ENCODE results near the gene GATD1. TPM values are rescaled to one million over a fixed set of nuclear protein-coding genes. Genes with fewer than 3 reads are reported as not detected.

Gene GATD1
- total and polyA plus RNA-seq, 9 of the 15 experiments (the other 6 are each of a cell fraction or from before 2014, with no cell fraction given), result 2.8 to 144 (median 36.9) TPM

- H3K27me3 ChIP-seq (ENCODE audit: control insufficient read depth in 2 of 2, insufficient read depth in 2 of 2, low read length in 2 of 2), result no peaks in the 10 kb centered on the region
- no peaks in the 10 kb centered on the region for H3K9me1 ChIP-seq (ENCODE audit: control insufficient read depth, insufficient read depth, low read length)
- H3K4me3 ChIP-seq, result peak overlapping the region; percentile 65
- ChIA-PET POLR2A (interaction anchor here (1.0 to 1.9 kb wide), 4 partner anchors 9 to 25 kb away, joined by 3 to 4 read pairs (median 4); no protein-coding TSS in a partner anchor), CTCF (ENCODE audit: low intra/inter-chr PET ratio) (no interaction called here)
- BruUV-seq (replicated peaks), result no TSS peak
- FAIRE-seq (no peak), ATAC-seq (no peak), DNase-seq (ENCODE audit: extremely low read depth in 1 of 4, low spot score in 3 of 4) (no peak)
- H2AFZ ChIP-seq (ENCODE audit: low read depth, low read length), result no peak overlapping the region
- peaks cover 10 to 87% of the 10 kb centered on the region in 2 experiments; a peak in 4 of 5 replicates for H3K4me1 ChIP-seq (replicated peaks in 1 of 2; ENCODE audit: control insufficient read depth in 2 of 2, insufficient read depth in 2 of 2, low read length in 2 of 2)
- no peak overlapping the region; the same call in 2 of the 3 replicates for H3K27ac ChIP-seq (ENCODE audit: extremely low read depth, low read depth, low read length)
- H3K79me2 ChIP-seq (ENCODE audit: control insufficient read depth, insufficient read depth, low read length), result peaks cover 33% of the 10 kb centered on the region
- intact Hi-C loops (cut with micrococcal nuclease) (loop anchor here (2.0 kb wide), 1 partner anchor 29 kb away; the partner anchor contains the start of gene CD151), in situ Hi-C loops (cut with MboI) (no loop called here)
- H3K4me2 ChIP-seq (ENCODE audit: insufficient read depth, low read length), result peak overlapping the region; percentile 85
- WGBS (ENCODE audit: insufficient coverage, low coverage, missing lambda C conversion rate), result 76% methylated on average over 15 of the region's 26 CpGs
- peaks cover 38% of the 10 kb centered on the region; the same call in 1 of the 3 replicates for H3K36me3 ChIP-seq (ENCODE audit: control insufficient read depth, insufficient read depth, low read length)
- peak overlapping the region; percentile 52 to 97 for H3K9ac ChIP-seq (ENCODE audit: insufficient read depth in 1 of 2, low read depth in 2 of 2, low read length in 2 of 2)
- H3K9me3 ChIP-seq (replicated peaks; ENCODE audit: control insufficient read depth, insufficient read depth, low read depth, low read length), result no peaks in the 10 kb centered on the region
- no peaks in the 10 kb centered on the region for H4K20me1 ChIP-seq (replicated peaks; ENCODE audit: control insufficient read depth, insufficient read depth, low read length)
- TF ChIP-seq BRCA1 (IDR thresholded peaks at IDR 0.05) (no peak), BRCA1 (CRISPR knock-in tag; IDR thresholded peaks at IDR 0.05) (no peak), ILF3 (IDR thresholded peaks at IDR 0.05; ENCODE audit: borderline replicate concordance) (no peak), POLR2G (IDR thresholded peaks at IDR 0.05; ENCODE audit: low read depth, low read length) (peak; percentile 74; the same call in 1 of the 2 replicates), CHD1 (IDR thresholded peaks at IDR 0.05; ENCODE audit: low read length) (peak; percentile 11), GTF2E2 (tag; IDR thresholded peaks at IDR 0.05) (no peak), ZC3H11A (IDR thresholded peaks at IDR 0.05; ENCODE audit: low read depth, low read length) (no peak), HMGN3 (IDR thresholded peaks at IDR 0.05; ENCODE audit: borderline replicate concordance, extremely low read depth, insufficient read length, low read depth, low read length) (no peak), ZBTB1 (CRISPR knock-in tag; IDR thresholded peaks at IDR 0.05; ENCODE audit: borderline replicate concordance, low read depth) (0 out of 2 replicates have a peak, but pooled peaks have one; percentile 61), HMBOX1 (IDR thresholded peaks at IDR 0.05) (no peak), RBFOX2 (IDR thresholded peaks at IDR 0.05; ENCODE audit: low read depth, low read length) (peak; percentile 30; the same call in 1 of the 2 replicates), ZNF583 (CRISPR knock-in tag; IDR thresholded peaks at IDR 0.05) (no peak), MAFF (IDR thresholded peaks at IDR 0.05; ENCODE audit: low read length) (no peak), ZNF444 (CRISPR knock-in tag; IDR thresholded peaks at IDR 0.05) (no peak), E2F6 (IDR thresholded peaks at IDR 0.05; ENCODE audit: borderline replicate concordance in 1 of 2, extremely low read depth in 1 of 2, insufficient read depth in 1 of 2, insufficient read length in 1 of 2, low read depth in 1 of 2, low read length in 1 of 2, poor library complexity in 1 of 2, severe bottlenecking in 1 of 2) (peak in 1 of 2 experiments; percentile 25), FOXJ2 (tag; IDR thresholded peaks at IDR 0.05) (no peak), ZNF589 (CRISPR knock-in tag; IDR thresholded peaks at IDR 0.05; ENCODE audit: low read depth) (no peak), ZZZ3 (IDR thresholded peaks at IDR 0.05) (no peak), MEF2D (tag; conservative IDR thresholded peaks at IDR 0.05; ENCODE audit: low read depth) (no peak), ZNF780A (CRISPR knock-in tag; IDR thresholded peaks at IDR 0.05) (no peak), DMBX1 (CRISPR knock-in tag; IDR thresholded peaks at IDR 0.05; ENCODE audit: borderline replicate concordance) (no peak)
These were observed 26.7 kb upstream of the GATD1 start for GRCh38 chr11:803770-804598.

Data from K562 (cell line).